ENCODE measurements around the gene PRKCH. TPM values are rescaled to one million over a fixed set of nuclear protein-coding genes. Genes with fewer than 3 reads are reported as not detected.
A peak's percentile ranks its signal among the peaks of the same experiment; 100 is the strongest.

The PRKCH gene
- total and polyA plus RNA-seq, 5 donors from 2014 or later = 194 to 457 (median 201) TPM

GRCh38 chr14:61558271-61558670, 236.9 kb downstream of the PRKCH start:
- Histone ChIP-seq H3K27ac (ENCODE audit: insufficient read depth, low read length, poor library complexity, severe bottlenecking) (no peak overlapping the region), H3K36me3 (ENCODE audit: control insufficient read depth, insufficient read depth, low read length) (no peaks in the 10 kb centered on the region)

GRCh38 chr14:61559641-61560201, 238.3 kb downstream of the PRKCH start:
- H3K27me3 Mint-ChIP-seq = no peaks in the 10 kb centered on the region
- Histone ChIP-seq H3K27ac (ENCODE audit: insufficient read depth, low read length, poor library complexity, severe bottlenecking) (no peak overlapping the region), H3K27me3 (ENCODE audit: control insufficient read depth, insufficient read depth, low read length) (no peaks in the 10 kb centered on the region), H3K4me1 (ENCODE audit: control insufficient read depth, insufficient read depth, low read length, poor library complexity, severe bottlenecking) (no peaks in the 10 kb centered on the region), H3K4me3 (ENCODE audit: low read depth, low read length) (no peak overlapping the region), H3K9me3 (ENCODE audit: control insufficient read depth in 2 of 2, low read length in 2 of 2) (no peaks in the 10 kb centered on the region), H3K36me3 (ENCODE audit: control insufficient read depth, insufficient read depth, low read length) (no peaks in the 10 kb centered on the region)
- H3K27ac Mint-ChIP-seq = peak overlapping the region in 1 of 3 donors; percentile 23
- no peak for ATAC-seq (ENCODE audit: low read depth in 2 of 2)
- no peak for DNase-seq
- peaks cover 0 to 2% (median 0%) of the 10 kb centered on the region in 7 donors for H3K9me3 Mint-ChIP-seq
- H3K4me3 Mint-ChIP-seq = no peak overlapping the region
- peaks cover 12% of the 10 kb centered on the region for H3K36me3 Mint-ChIP-seq
- H3K4me1 Mint-ChIP-seq = peaks cover 0 to 11% (median 6%) of the 10 kb centered on the region in 4 donors

More at GRCh38 chr14:61558271-61558670, 236.9 kb downstream of the PRKCH start:
- DNase-seq (no peak), ATAC-seq (ENCODE audit: low read depth in 2 of 2) (no peak)
- H3K4me1 ChIP-seq (ENCODE audit: control insufficient read depth, insufficient read depth, low read length, poor library complexity, severe bottlenecking) = no peaks in the 10 kb centered on the region
- Mint-ChIP-seq H3K9me3 (peaks cover 0 to 2% (median 0%) of the 10 kb centered on the region in 7 donors), H3K4me1 (peaks cover 6 to 15% (median 10%) of the 10 kb centered on the region in 4 donors), H3K27me3 (no peaks in the 10 kb centered on the region), H3K36me3 (peaks cover 9% of the 10 kb centered on the region), H3K27ac (no peak overlapping the region), H3K4me3 (no peak overlapping the region)
- no peaks in the 10 kb centered on the region for H3K9me3 ChIP-seq (ENCODE audit: control insufficient read depth in 2 of 2, low read length in 2 of 2)
- H3K27me3 ChIP-seq (ENCODE audit: control insufficient read depth, insufficient read depth, low read length) = no peaks in the 10 kb centered on the region
- H3K4me3 ChIP-seq (ENCODE audit: low read depth, low read length) = no peak overlapping the region

DNA sequence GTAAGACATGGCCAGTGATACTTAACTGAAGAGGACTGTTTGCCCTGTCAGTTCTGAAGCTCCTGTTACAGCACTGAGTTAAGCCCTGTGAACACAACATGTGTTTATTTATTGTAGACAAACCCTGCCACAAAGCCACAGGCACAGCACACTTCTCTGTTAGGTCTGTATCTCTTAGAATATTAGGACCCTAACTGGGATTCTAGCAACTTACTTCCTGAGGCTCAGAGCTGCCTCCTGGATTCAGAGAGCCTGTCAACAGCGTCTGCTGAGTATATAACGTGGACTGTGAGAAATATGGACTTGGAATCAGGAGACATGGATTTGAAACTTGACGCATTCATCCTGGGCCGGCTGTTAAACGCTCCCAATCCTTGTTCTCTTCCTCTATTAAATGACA, 238.9 kb downstream of the PRKCH start:
- Mint-ChIP-seq H3K4me1 (peaks cover 0 to 7% (median 5%) of the 10 kb centered on the region in 4 donors), H3K4me3 (no peak overlapping the region), H3K9me3 (peaks cover 0 to 2% (median 0%) of the 10 kb centered on the region in 7 donors), H3K27ac (no peak overlapping the region), H3K36me3 (peaks cover 12% of the 10 kb centered on the region), H3K27me3 (no peaks in the 10 kb centered on the region)
- Histone ChIP-seq H3K27me3 (ENCODE audit: control insufficient read depth, insufficient read depth, low read length) (no peaks in the 10 kb centered on the region), H3K9me3 (ENCODE audit: control insufficient read depth in 2 of 2, low read length in 2 of 2) (no peaks in the 10 kb centered on the region), H3K27ac (ENCODE audit: insufficient read depth, low read length, poor library complexity, severe bottlenecking) (no peak overlapping the region), H3K4me3 (ENCODE audit: low read depth, low read length) (no peak overlapping the region), H3K4me1 (ENCODE audit: control insufficient read depth, insufficient read depth, low read length, poor library complexity, severe bottlenecking) (no peaks in the 10 kb centered on the region), H3K36me3 (ENCODE audit: control insufficient read depth, insufficient read depth, low read length) (no peaks in the 10 kb centered on the region)
- DNase-seq (no peak), ATAC-seq (ENCODE audit: low read depth in 2 of 2) (no peak)

DNA sequence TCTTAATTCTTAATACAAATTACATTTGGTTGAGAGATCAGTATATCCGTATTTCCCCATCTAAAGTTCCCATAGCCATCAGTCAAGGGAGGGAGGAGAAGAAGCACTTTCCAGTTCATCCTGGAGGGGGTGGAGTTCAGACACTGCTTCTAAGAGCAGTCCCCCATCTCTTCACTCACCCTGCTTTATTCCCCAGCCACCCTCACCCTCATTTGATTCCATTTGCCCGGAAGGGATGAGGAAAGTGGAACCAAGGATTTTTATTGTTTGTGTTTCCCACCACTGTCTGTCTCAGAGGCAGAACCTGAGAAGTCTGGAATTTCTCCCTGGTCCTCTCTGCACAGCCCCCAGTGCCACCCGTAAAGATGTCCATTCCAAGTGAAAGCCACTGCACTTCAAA, 239.7 kb downstream of the PRKCH start:
- H3K4me1 ChIP-seq (ENCODE audit: control insufficient read depth, insufficient read depth, low read length, poor library complexity, severe bottlenecking) = no peaks in the 10 kb centered on the region
- Mint-ChIP-seq H3K36me3 (peaks cover 12% of the 10 kb centered on the region), H3K4me1 (peaks cover 0 to 6% (median 1%) of the 10 kb centered on the region in 4 donors), H3K4me3 (no peak overlapping the region), H3K27me3 (no peaks in the 10 kb centered on the region), H3K27ac (no peak overlapping the region), H3K9me3 (peaks cover 0 to 2% (median 0%) of the 10 kb centered on the region in 7 donors)
- H3K27ac ChIP-seq (ENCODE audit: insufficient read depth, low read length, poor library complexity, severe bottlenecking) = no peak overlapping the region
- DNase-seq (no peak), ATAC-seq (ENCODE audit: low read depth in 2 of 2) (no peak)
- no peaks in the 10 kb centered on the region for H3K36me3 ChIP-seq (ENCODE audit: control insufficient read depth, insufficient read depth, low read length)
- H3K4me3 ChIP-seq (ENCODE audit: low read depth, low read length) = no peak overlapping the region
- H3K9me3 ChIP-seq (ENCODE audit: control insufficient read depth in 2 of 2, low read length in 2 of 2) = no peaks in the 10 kb centered on the region
- no peaks in the 10 kb centered on the region for H3K27me3 ChIP-seq (ENCODE audit: control insufficient read depth, insufficient read depth, low read length)

DNA sequence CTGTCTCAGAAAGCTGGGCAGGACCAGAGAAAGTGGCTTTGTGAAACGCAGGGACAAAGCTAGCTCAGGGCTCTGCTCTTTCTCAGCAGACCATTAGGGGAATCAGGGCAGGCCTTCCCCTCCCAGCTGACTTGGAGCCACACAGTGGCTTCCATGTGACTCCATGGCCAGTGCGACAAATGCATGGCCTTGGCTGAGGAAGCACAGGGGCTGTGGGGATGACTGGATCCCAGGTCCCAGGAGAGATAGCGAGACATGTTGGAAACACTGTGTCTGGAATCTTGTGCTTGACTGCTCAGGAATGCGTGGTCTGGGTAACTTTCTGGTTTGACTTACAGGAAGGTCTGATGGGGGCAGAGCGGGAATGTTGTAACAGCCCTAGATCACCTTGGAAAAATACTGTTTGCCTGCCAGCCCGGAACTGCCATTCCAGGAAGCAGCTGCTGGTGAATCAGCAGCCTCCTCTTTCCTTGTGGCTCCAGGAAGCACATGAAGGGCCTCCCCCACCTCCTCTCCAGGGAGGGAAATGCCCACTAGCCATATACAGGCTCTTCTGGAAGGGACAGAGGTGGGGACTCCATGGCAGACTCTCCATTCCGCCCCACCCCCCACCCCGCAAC, 240.4 kb downstream of the PRKCH start:
- H3K27ac ChIP-seq (ENCODE audit: insufficient read depth, low read length, poor library complexity, severe bottlenecking) = no peak overlapping the region
- H3K4me1 Mint-ChIP-seq = peaks cover 0 to 6% (median 1%) of the 10 kb centered on the region in 4 donors

GRCh38 chr14:61562321-61563161, 241.2 kb downstream of the PRKCH start:
- Mint-ChIP-seq H3K27ac (peak overlapping the region in 1 of 3 donors; percentile 20), H3K4me3 (no peak overlapping the region), H3K36me3 (peaks cover 8% of the 10 kb centered on the region), H3K9me3 (no peaks in the 10 kb centered on the region), H3K4me1 (peaks cover 0 to 5% (median 1%) of the 10 kb centered on the region in 4 donors), H3K27me3 (peaks cover 6% of the 10 kb centered on the region)
- Histone ChIP-seq H3K36me3 (ENCODE audit: control insufficient read depth, insufficient read depth, low read length) (no peaks in the 10 kb centered on the region), H3K4me1 (ENCODE audit: control insufficient read depth, insufficient read depth, low read length, poor library complexity, severe bottlenecking) (no peaks in the 10 kb centered on the region), H3K27me3 (ENCODE audit: control insufficient read depth, insufficient read depth, low read length) (no peaks in the 10 kb centered on the region), H3K4me3 (ENCODE audit: low read depth, low read length) (no peak overlapping the region), H3K27ac (ENCODE audit: insufficient read depth, low read length, poor library complexity, severe bottlenecking) (no peak overlapping the region), H3K9me3 (ENCODE audit: control insufficient read depth in 2 of 2, low read length in 2 of 2) (no peaks in the 10 kb centered on the region)
- DNase-seq = peak in 1 of 3 donors; percentile 63
- peak; percentile 71 to 72 for ATAC-seq (ENCODE audit: low read depth in 2 of 2)

More for the DNA sequence above, 240.4 kb downstream of the PRKCH start:
- Mint-ChIP-seq H3K27me3 (no peaks in the 10 kb centered on the region), H3K36me3 (peaks cover 12% of the 10 kb centered on the region), H3K4me3 (no peak overlapping the region), H3K9me3 (peaks cover 0 to 2% (median 0%) of the 10 kb centered on the region in 7 donors), H3K27ac (peak overlapping the region in 1 of 3 donors; percentile 74)
- ATAC-seq (ENCODE audit: low read depth in 2 of 2) (no peak), DNase-seq (no peak)
- no peaks in the 10 kb centered on the region for H3K36me3 ChIP-seq (ENCODE audit: control insufficient read depth, insufficient read depth, low read length)
- H3K27me3 ChIP-seq (ENCODE audit: control insufficient read depth, insufficient read depth, low read length) = no peaks in the 10 kb centered on the region
- H3K9me3 ChIP-seq (ENCODE audit: control insufficient read depth in 2 of 2, low read length in 2 of 2) = no peaks in the 10 kb centered on the region
- H3K4me1 ChIP-seq (ENCODE audit: control insufficient read depth, insufficient read depth, low read length, poor library complexity, severe bottlenecking) = no peaks in the 10 kb centered on the region
- H3K4me3 ChIP-seq (ENCODE audit: low read depth, low read length) = no peak overlapping the region

- peaks cover 2% of the 10 kb centered on the region for H3K27me3 ChIP-seq (ENCODE audit: control insufficient read depth, insufficient read depth, low read length)
- H3K4me1 ChIP-seq (ENCODE audit: control insufficient read depth, insufficient read depth, low read length, poor library complexity, severe bottlenecking) = peaks cover under 1% of the 10 kb centered on the region
- peak overlapping the region in 2 of 3 donors; percentile 20 to 24 for H3K27ac Mint-ChIP-seq
- H3K4me3 Mint-ChIP-seq = no peak overlapping the region
- H3K4me3 ChIP-seq (ENCODE audit: low read depth, low read length) = no peak overlapping the region
- no peak for ATAC-seq (ENCODE audit: low read depth in 2 of 2)
- H3K9me3 Mint-ChIP-seq = no peaks in the 10 kb centered on the region
- peaks cover 10% of the 10 kb centered on the region for H3K27me3 Mint-ChIP-seq
- H3K36me3 Mint-ChIP-seq = peaks cover 3% of the 10 kb centered on the region
- no peaks in the 10 kb centered on the region for H3K36me3 ChIP-seq (ENCODE audit: control insufficient read depth, insufficient read depth, low read length)
- DNase-seq = no peak
- no peak overlapping the region for H3K27ac ChIP-seq (ENCODE audit: insufficient read depth, low read length, poor library complexity, severe bottlenecking)
- H3K9me3 ChIP-seq (ENCODE audit: control insufficient read depth in 2 of 2, low read length in 2 of 2) = no peaks in the 10 kb centered on the region
- H3K4me1 Mint-ChIP-seq = peaks cover 0 to 10% (median 3%) of the 10 kb centered on the region in 4 donors
Observed at GRCh38 chr14:61563162-61563511, 241.8 kb downstream of the PRKCH start.

Measured in CD4-positive, CD25-positive, alpha-beta regulatory T cell (primary cell).